C4-2B (cell line): ENCODE results near the gene SPRY2.
"Not testable (repeated sequence)": the region's sequence is repeated elsewhere in the genome, so short reads cannot be mapped to it uniquely, and the experiment has no call there.

Experiments
- H3K27ac ChIP-seq: fragments of 450-650 bp; 2 replicates; pipeline ENCODE4 v1.5.1; 2017
- ZFX ChIP-seq: fragments of 450-650 bp; IDR thresholded peaks from 2 replicates; pipeline ENCODE4 v1.6.1; 2017
- TF ChIP-seq, protein P1 (sequence below): fragments of 450-650 bp; conservative IDR thresholded peaks from 2 replicates; pipeline ENCODE4 v1.5.1; 2017; ENCODE audit warnings: mild to moderate bottlenecking

SPRY2 gene

GRCh38 chr13:80362481-80362880, 21.6 kb upstream of the SPRY2 start:
- TF ChIP-seq ZFX, result no peak
- TF ChIP-seq, protein P1, sequence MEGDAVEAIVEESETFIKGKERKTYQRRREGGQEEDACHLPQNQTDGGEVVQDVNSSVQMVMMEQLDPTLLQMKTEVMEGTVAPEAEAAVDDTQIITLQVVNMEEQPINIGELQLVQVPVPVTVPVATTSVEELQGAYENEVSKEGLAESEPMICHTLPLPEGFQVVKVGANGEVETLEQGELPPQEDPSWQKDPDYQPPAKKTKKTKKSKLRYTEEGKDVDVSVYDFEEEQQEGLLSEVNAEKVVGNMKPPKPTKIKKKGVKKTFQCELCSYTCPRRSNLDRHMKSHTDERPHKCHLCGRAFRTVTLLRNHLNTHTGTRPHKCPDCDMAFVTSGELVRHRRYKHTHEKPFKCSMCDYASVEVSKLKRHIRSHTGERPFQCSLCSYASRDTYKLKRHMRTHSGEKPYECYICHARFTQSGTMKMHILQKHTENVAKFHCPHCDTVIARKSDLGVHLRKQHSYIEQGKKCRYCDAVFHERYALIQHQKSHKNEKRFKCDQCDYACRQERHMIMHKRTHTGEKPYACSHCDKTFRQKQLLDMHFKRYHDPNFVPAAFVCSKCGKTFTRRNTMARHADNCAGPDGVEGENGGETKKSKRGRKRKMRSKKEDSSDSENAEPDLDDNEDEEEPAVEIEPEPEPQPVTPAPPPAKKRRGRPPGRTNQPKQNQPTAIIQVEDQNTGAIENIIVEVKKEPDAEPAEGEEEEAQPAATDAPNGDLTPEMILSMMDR, result no peak
- no peak overlapping the region for H3K27ac ChIP-seq

GRCh38 chr13:80361883-80362327, 21.0 kb upstream of the SPRY2 start:
- no peak for TF ChIP-seq ZFX
- TF ChIP-seq, protein P1, result no peak
- H3K27ac ChIP-seq, result no peak overlapping the region

DNA sequence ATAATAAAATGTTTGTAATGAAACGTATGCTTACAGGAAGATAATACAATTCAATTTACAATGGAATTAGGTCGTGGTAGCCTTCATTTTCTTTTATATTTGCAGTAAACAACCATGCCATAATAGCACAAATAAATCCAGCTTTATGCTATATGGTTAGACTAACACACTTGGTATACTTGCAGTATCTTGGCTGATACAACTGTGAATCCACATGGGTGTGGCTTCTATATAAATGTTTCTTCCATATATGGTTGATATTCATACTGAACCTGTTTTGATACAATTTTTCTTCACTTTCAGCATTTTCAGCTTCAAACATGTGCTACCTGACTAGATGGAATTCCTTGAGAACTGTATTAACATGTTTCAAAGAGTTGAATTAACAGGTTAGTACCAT, 20.4 kb upstream of the SPRY2 start:
- no peak for TF ChIP-seq ZFX
- TF ChIP-seq, protein P1, result no peak
- H3K27ac ChIP-seq, result no peak overlapping the region

GRCh38 chr13:80360453-80360800, 19.5 kb upstream of the SPRY2 start:
- no peak for TF ChIP-seq ZFX
- TF ChIP-seq, protein P1, result no peak
- H3K27ac ChIP-seq, result no peak overlapping the region

DNA sequence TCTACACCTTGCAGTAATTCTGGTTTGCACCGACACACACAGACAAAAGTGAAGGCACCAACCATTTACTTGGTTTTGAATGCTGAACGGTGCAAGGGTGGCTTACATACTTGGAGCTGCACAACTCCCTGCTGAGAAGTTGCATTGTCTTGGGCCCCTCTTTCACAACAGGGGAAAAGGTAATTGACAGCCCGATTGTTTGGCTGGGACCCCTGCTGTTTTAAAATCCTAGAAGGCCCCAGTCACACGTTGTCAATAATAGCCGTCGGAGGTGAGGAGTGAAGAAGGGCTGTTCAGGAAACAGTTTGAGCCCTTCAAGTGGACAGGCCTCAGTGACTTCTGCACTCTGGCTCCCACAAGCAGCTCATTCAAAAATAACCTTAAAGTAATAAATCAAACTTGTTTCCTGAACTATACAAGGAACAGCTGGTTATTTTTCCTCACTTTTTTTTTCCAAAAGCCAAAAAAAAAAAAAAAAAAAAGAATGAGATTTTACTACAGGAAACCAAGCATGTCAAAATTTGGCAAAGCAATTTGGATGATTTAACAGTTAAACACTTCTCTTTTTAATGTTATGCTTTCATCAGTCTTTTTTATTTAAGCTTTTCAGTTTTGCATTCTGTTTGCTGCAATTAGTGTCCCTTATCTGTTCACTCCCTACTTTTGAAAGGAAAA, 19.0 kb upstream of the SPRY2 start:
- TF ChIP-seq ZFX, result no peak
- TF ChIP-seq, protein P1, result no peak
- no peak overlapping the region for H3K27ac ChIP-seq

DNA sequence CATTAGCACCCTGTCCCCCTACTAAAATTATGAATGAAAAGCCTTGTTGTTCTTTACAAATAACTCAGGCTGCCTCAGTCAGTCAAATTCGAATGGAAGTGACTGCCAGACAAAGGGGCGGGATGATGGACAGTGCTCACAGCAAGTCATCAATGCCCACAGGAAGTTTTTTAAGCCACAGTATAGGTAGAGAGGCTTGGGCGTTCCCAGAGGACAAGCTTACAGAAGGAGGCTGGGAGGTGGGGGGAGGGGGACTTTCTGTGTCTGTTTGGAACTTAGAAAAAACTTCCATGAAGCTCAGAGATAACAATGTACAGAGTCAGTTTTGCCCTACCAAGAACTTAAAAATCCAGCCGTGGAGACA, 18.5 kb upstream of the SPRY2 start:
- no peak for TF ChIP-seq ZFX
- TF ChIP-seq, protein P1, result no peak
- H3K27ac ChIP-seq, result no peak overlapping the region

DNA sequence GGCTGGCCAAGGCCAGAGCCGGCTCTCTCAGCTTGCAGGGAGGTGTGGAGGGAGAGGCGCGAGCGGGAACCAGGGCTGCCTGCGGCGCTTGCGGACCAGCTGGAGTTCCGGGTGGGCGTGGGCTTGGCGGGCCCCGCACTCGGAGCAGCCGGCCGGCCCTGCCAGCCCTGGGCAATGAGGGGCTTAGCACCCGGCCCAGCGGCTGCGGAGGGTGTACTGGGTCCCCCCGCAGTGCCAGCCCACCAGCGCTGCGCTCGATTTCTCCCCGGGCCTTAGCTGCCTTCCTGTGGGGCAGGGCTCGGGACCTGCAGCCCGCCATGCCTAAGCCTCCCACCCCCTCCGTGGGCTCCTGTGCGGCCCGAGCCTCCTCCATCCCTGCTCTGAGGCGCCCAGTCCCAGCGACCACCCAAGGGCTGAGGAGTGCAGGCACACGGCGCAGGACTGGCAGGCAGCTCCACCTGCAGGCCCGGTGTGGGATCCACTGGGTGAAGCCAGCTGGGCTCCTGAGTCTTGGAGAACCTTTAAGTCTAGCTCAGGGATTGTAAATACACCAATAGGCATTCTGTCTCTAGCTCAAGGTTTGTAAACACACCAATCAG, 14.7 kb upstream of the SPRY2 start:
- not testable (repeated sequence) for H3K27ac ChIP-seq
- TF ChIP-seq, protein P1, result 0 out of 2 replicates have a peak, but pooled peaks have one; percentile 3
